ENCODE data around the gene TSC22D3. TPM values are rescaled to one million over a fixed set of nuclear protein-coding genes. Genes with fewer than 3 reads are reported as not detected.
"Not testable (repeated sequence)": the region's sequence is repeated elsewhere in the genome, so short reads cannot be mapped to it uniquely, and the experiment has no call there.

TSC22D3 gene
- total RNA-seq, 1 donor from 2014 or later: 350 TPM

DNA sequence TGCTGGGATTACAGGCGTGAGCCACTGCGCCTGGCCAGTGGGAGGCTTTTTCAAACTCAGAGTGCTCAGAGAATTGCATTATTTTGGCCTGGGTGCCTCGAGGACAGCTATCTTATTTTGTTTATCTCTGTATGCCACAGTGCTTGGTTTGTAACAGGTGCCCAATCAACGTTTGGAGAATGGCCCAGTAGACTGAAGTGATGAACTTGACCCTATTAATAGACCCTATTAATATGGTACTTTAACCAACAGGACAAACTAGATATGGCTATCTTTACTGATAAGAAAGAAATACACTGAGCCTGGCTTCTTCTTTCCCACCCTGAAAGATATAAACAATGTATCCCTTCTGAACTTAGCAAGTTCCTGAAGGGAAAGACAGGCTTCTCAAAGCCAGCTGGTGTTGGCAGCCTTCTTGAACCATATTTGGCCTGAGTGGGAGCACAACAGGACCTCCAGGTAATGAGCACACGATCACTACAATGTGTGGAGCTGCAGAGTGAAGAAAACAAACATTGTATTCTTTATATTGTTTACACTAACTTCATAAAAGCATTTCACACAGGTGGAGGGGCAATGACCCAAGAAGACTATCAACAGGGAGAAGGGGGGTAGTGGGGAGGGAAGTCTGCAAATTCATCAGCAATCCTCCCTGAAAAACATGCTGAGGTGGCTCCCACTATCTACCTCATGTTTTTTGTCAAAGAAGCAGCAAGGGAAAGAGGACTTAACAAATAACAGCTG, 105.5 kb downstream of the TSC22D3 start:
- DNase-seq (no peak), ATAC-seq (no peak)
- Histone ChIP-seq H3K27ac (no peak overlapping the region), H3K4me3 (no peak overlapping the region), H3K9me3 (no peaks in the 10 kb centered on the region), H3K4me1 (peaks cover 18% of the 10 kb centered on the region), H3K27me3 (ENCODE audit: low read depth) (no peaks in the 10 kb centered on the region), H3K36me3 (no peaks in the 10 kb centered on the region)
- intact Hi-C loops (cut with DNase I): no loop called here
- TF ChIP-seq, protein P1, sequence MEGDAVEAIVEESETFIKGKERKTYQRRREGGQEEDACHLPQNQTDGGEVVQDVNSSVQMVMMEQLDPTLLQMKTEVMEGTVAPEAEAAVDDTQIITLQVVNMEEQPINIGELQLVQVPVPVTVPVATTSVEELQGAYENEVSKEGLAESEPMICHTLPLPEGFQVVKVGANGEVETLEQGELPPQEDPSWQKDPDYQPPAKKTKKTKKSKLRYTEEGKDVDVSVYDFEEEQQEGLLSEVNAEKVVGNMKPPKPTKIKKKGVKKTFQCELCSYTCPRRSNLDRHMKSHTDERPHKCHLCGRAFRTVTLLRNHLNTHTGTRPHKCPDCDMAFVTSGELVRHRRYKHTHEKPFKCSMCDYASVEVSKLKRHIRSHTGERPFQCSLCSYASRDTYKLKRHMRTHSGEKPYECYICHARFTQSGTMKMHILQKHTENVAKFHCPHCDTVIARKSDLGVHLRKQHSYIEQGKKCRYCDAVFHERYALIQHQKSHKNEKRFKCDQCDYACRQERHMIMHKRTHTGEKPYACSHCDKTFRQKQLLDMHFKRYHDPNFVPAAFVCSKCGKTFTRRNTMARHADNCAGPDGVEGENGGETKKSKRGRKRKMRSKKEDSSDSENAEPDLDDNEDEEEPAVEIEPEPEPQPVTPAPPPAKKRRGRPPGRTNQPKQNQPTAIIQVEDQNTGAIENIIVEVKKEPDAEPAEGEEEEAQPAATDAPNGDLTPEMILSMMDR (IDR thresholded peaks at IDR 0.05): no peak

DNA sequence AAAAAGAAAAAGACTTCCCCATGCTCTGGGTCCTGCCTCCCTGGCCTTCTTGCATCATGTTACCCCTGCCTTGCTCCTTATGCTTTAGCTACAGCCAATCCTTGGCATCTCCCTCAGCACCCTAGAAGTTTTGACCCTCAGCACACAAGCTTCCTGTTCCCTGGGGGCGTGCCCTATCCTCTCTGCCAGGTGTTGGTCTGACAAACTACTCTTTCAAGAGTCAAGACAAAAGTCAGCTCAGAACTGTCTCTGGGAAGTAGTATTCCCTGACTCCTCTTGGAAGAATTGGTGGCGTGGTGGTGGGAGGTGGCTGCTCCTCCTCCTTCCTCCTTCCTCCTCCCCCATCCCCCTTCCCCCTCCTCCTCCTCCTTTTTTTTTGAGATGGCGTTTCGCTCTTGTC, 106.3 kb downstream of the TSC22D3 start:
- Histone ChIP-seq H3K27me3 (ENCODE audit: low read depth) (no peaks in the 10 kb centered on the region), H3K27ac (no peak overlapping the region), H3K36me3 (peaks cover 2% of the 10 kb centered on the region), H3K4me3 (no peak overlapping the region), H3K4me1 (peaks cover 10% of the 10 kb centered on the region), H3K9me3 (no peaks in the 10 kb centered on the region)
- DNase-seq (no peak), ATAC-seq (no peak)
- TF ChIP-seq, protein P1 (IDR thresholded peaks at IDR 0.05): no peak
- intact Hi-C loops (cut with DNase I): no loop called here

DNA sequence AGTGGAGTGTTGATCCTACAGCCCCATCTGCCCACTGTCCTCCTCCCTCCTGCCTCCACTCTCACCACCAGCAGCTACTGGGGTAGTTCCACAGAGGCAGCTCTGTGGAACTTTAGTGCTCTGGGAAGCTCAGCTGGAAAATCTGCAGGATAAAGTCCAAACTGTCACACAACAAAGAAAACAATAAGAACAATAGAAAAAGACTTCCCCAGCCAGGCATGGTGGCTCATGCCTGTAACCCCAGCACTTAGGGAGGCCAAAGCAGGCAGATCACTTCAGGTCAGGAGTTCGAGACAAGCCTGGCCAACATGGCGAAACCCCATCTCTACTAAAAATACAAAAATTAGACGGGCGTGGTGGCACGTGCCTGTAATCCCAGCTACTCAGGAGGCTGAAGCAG, 106.9 kb downstream of the TSC22D3 start:
- ATAC-seq; DNase-seq; H3K9me3 ChIP-seq; H3K27me3 ChIP-seq (ENCODE audit: low read depth); H3K36me3 ChIP-seq; H3K4me1 ChIP-seq; H3K4me3 ChIP-seq; intact Hi-C loops (cut with DNase I); H3K27ac ChIP-seq: not testable (repeated sequence)

DNA sequence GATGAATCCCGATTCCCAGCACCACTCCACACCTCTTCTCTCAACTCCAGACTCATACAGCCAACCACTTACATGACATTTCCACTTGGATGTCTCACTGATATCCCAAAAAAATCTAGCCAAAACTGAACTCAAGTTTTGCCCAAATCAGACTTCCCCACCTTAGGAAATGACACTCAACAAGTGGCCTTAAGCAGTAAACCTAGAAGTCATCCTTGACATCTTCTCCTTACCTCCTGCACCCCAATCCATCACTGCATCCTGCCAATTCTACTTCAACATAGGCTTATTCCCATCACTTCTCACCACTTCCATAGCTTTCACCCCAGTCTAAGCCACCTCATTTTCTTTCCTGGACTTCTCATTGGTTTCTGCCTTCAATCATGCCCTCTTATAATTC, 108.2 kb downstream of the TSC22D3 start:
- intact Hi-C loops (cut with DNase I): no loop called here
- TF ChIP-seq, protein P1 (IDR thresholded peaks at IDR 0.05): no peak
- Histone ChIP-seq H3K27me3 (ENCODE audit: low read depth) (no peaks in the 10 kb centered on the region), H3K4me1 (no peaks in the 10 kb centered on the region), H3K4me3 (no peak overlapping the region), H3K36me3 (peaks cover 5% of the 10 kb centered on the region), H3K27ac (no peak overlapping the region), H3K9me3 (no peaks in the 10 kb centered on the region)
- DNase-seq: no peak
- ATAC-seq: no peak

DNA sequence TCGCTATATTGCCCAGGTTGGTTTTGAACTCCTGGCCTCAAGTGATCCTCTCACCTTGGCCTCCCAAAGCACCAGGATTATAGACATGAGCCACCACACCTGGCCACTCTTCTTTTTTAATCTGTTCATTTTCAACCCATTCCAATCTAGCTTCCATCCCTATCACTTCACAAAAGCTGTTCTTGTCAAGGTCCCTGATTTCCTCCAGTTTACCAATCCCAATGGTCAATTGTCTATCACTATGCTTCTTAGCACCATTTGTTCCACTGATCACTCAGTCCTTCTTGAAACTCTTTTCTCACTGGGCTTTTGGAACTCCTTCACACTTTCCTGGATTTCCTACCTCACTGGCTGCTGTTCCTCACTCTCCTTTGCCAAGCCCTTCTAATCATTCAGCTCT, 108.7 kb downstream of the TSC22D3 start:
- Histone ChIP-seq H3K27me3 (ENCODE audit: low read depth) (no peaks in the 10 kb centered on the region), H3K9me3 (no peaks in the 10 kb centered on the region), H3K4me1 (no peaks in the 10 kb centered on the region), H3K4me3 (no peak overlapping the region), H3K36me3 (peaks cover 5% of the 10 kb centered on the region), H3K27ac (no peak overlapping the region)
- ATAC-seq (no peak), DNase-seq (no peak)
- TF ChIP-seq, protein P1 (IDR thresholded peaks at IDR 0.05): no peak
- intact Hi-C loops (cut with DNase I): no loop called here

Other genes starting within 250 kb of the TSC22D3 start
- gene PRPS1, start 147.3 kb downstream of the TSC22D3 start, total RNA-seq: 26.9 TPM
- not detected for gene NCBP2L, start 1.9 kb upstream of the TSC22D3 start, total RNA-seq
- 20.3 TPM for gene MID2, start 50.1 kb upstream of the TSC22D3 start, total RNA-seq
- not detected for gene TEX13B, start 206.6 kb upstream of the TSC22D3 start, total RNA-seq

Data from lower lobe of right lung (tissue), 2 donors.